ENCODE data around the gene RFWD3.

Gene RFWD3

GRCh38 chr16:74577882-74578366 is 88.8 kb downstream of the RFWD3 start:
- peak; percentile 65 for DNase-seq

- no peak for DNase-seq
Measured at GRCh38 chr16:74575807-74576643, 90.7 kb downstream of the RFWD3 start.

GRCh38 chr16:74575175-74575806 is 91.4 kb downstream of the RFWD3 start:
- no peak for DNase-seq

DNA sequence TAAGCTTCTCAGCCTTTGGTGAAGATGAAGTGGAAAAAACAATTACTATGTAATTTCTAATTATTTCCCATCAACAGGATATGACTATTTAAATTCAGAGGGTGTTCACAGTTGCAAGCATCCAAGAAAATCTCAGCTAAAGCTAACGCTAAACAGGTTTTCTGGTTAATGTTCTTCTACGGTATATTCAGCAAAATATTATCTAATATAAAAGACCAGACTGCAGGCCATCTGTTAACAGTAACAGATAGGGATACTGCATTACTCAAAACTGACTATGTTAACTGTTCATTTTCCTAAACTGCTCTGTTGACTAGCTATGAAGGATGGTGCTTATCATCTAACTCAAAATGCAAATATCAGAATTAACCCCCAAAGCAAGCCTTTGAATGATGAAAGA is 92.5 kb downstream of the RFWD3 start:
- DNase-seq: no peak

GRCh38 chr16:74573622-74574021 is 93.1 kb downstream of the RFWD3 start:
- DNase-seq: no peak
